Stomach smooth muscle (tissue), 2 donors: ENCODE measurements around the gene ARHGAP15.

Experiments
- H3K27ac ChIP-seq: one replicate; pipeline ENCODE4 v1.7.0; 2013; ENCODE audit warnings: mild to moderate bottlenecking, low read length, inconsistent platforms
- H3K27me3 ChIP-seq, 2 donors: one replicate each; pipeline ENCODE4 v1.7.0; 2013; ENCODE audit warnings: low read length in 2 of 2; ENCODE audit not compliant: insufficient read depth in 2 of 2, control insufficient read depth in 1 of 2
- H3K36me3 ChIP-seq, 2 donors: one replicate each; pipeline ENCODE4 v1.7.0; 2013; ENCODE audit warnings: low read length in 2 of 2; ENCODE audit not compliant: control insufficient read depth in 2 of 2, insufficient read depth in 2 of 2
- H3K4me1 ChIP-seq: one replicate; pipeline ENCODE4 v1.7.0; 2013; ENCODE audit warnings: low read length; ENCODE audit not compliant: control insufficient read depth, insufficient read depth
- H3K4me3 ChIP-seq, 2 donors: one replicate each; pipeline ENCODE4 v1.7.0; 2013; ENCODE audit warnings: low read length in 2 of 2
- H3K9ac ChIP-seq, 2 donors: one replicate each; pipeline ENCODE4 v1.7.0; 2013; ENCODE audit warnings: low read length in 2 of 2, mild to moderate bottlenecking in 1 of 2
- H3K9me3 ChIP-seq, 2 donors: one replicate each; pipeline ENCODE4 v1.7.0; 2013; ENCODE audit warnings: low read length in 2 of 2; ENCODE audit not compliant: control insufficient read depth in 2 of 2
- donor health status: healthy.
- donor health status: Pancreatic carcinoma.

The ARHGAP15 gene

DNA sequence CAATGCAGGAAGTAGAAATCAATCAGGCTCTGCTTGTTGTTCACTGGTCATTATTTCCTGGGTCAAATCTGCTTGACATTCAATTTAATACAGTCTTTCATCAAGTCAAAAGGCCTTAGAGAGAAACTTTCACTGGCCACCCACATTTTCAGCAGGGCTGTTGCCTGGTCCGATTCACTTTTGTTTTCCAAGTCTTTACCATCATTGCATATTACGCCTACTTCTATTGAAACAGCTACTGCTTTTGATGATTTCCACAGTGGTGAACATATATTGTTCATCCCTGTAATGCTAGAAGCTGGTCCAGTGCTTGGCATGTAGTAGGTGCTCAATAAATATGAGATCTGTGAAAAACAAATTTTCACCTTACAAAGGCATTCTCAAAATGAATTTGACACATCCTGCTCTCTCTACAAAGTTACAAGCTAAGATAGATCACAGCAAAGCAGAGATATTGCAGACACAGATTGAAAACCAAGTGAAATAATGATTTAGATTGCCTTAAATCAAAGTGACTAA is 600.1 kb downstream of the ARHGAP15 start:
- no peak overlapping the region for H3K4me3 ChIP-seq
- H3K27me3 ChIP-seq, result no peaks in the 10 kb centered on the region
- no peaks in the 10 kb centered on the region for H3K9me3 ChIP-seq
- H3K4me1 ChIP-seq, result no peaks in the 10 kb centered on the region
- H3K36me3 ChIP-seq, result no peaks in the 10 kb centered on the region
- no peak overlapping the region for H3K27ac ChIP-seq
- no peak overlapping the region for H3K9ac ChIP-seq

DNA sequence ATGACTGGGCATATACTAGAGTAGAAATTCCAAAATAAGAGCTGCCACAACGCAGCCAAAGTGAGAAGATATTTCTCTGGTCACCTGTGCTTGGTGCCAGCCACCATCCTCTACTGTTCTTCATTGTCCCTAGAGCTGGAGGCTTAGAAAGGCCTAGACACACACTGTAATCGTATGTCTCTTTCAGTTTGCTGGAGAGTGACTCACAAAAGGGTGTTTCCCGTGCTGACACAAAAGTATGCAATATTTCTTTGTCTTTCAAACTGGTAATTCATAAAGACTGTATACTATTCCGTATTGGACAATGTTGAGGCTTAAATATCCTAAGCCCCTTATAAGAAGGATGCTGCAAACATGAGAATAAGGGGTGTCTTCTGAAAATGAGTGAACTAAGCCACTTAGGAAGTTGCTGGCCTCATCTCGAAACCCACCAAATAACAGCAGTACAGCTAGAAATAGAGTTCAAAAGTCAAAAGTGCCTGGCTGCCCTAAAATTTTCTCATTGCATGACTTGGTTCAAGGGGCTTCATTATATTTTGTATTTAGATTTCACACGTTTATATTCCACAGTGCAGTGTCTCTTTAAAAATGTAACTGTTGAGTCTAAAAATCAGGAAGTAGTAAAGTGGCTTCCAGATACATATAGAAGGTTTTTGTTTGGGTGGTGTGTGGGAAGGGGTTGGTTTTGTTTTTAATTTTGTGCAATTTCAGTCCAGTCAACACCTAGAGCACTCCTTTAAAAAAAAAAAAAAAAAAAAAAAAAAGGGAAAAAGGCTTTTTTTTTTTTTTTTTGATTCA is 601.1 kb downstream of the ARHGAP15 start:
- Histone ChIP-seq H3K9ac (no peak overlapping the region), H3K4me1 (no peaks in the 10 kb centered on the region), H3K27ac (no peak overlapping the region), H3K4me3 (no peak overlapping the region), H3K27me3 (no peaks in the 10 kb centered on the region), H3K9me3 (no peaks in the 10 kb centered on the region), H3K36me3 (no peaks in the 10 kb centered on the region)

DNA sequence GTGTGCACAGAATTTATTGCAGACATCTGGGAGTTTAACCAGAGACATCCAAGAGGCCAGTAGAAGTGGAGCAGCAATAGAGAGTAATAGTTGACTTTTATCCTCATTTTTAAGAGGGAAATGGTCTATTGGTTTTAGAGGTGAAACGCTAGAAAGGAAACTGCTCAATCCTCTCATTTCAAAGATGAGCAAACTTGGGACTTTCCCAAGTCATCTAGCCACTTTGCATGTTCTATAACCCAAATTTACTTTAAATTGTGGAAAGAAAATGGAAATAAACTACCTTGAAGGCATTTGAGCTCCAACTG is 601.7 kb downstream of the ARHGAP15 start:
- H3K27me3 ChIP-seq, result no peaks in the 10 kb centered on the region
- H3K27ac ChIP-seq, result no peak overlapping the region
- no peaks in the 10 kb centered on the region for H3K4me1 ChIP-seq
- no peaks in the 10 kb centered on the region for H3K36me3 ChIP-seq
- no peaks in the 10 kb centered on the region for H3K9me3 ChIP-seq
- H3K9ac ChIP-seq, result no peak overlapping the region
- H3K4me3 ChIP-seq, result no peak overlapping the region

DNA sequence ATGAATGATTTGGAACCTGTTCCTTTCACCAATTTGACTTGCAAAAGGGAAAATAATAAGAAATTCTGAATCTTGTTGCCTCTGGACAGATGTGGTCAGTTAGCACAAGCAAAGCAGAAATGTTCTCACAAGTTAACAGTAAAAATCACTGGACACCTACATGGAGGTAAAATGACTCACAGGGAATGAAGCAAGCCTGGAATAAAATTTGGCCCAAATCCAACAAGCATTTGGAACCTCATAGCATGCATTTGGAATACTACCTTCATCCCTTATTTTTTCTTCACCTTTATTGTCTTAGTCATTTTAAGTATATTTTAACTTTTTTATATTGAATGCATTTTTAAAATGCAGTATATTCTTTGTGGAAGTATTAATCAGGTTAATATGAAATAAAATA is 602.9 kb downstream of the ARHGAP15 start:
- no peak overlapping the region for H3K4me3 ChIP-seq
- no peak overlapping the region for H3K9ac ChIP-seq
- H3K36me3 ChIP-seq, result no peaks in the 10 kb centered on the region
- no peaks in the 10 kb centered on the region for H3K27me3 ChIP-seq
- H3K27ac ChIP-seq, result no peak overlapping the region
- no peaks in the 10 kb centered on the region for H3K4me1 ChIP-seq
- no peaks in the 10 kb centered on the region for H3K9me3 ChIP-seq

DNA sequence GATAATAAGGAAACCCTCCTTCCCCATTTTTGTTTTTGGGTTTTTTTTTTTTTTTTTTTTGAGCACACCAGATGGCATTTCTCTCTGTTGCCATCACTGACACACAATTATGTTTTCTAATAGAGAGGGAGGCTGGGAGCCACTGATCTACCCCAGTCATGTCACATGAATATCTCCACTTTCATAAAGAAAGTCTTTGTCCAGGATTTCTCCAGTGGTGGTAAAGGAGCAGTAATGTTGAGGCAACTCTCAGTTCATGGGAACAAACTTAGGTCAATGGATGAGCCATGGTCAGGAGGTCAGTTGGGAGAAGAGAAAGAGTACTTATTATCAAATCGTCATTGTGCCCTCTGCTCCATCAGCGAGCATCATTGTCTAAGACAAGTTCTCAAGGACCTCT is 603.7 kb downstream of the ARHGAP15 start:
- Histone ChIP-seq H3K4me1 (no peaks in the 10 kb centered on the region), H3K9ac (no peak overlapping the region), H3K27me3 (no peaks in the 10 kb centered on the region), H3K9me3 (no peaks in the 10 kb centered on the region), H3K4me3 (no peak overlapping the region), H3K36me3 (no peaks in the 10 kb centered on the region), H3K27ac (no peak overlapping the region)

DNA sequence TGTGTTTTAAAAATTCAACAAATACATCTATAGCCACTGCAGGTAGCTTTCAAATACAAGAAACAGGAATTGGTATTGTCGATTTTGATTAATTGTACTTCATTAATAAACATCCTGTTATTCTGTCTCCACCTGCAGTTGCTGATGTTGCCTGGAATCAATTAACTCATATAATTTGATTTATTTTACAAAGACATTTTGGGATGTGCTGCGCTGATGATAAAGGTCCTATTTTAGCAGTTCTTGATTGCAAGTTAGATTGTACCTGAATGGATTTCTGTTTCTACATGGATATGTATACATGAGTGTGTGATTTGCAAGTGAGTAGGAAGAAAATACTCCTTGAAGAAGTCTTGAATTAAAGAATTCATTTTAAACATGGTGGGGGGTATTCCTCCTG is 605.3 kb downstream of the ARHGAP15 start:
- no peaks in the 10 kb centered on the region for H3K36me3 ChIP-seq
- no peak overlapping the region for H3K9ac ChIP-seq
- H3K27ac ChIP-seq, result no peak overlapping the region
- no peaks in the 10 kb centered on the region for H3K4me1 ChIP-seq
- H3K4me3 ChIP-seq, result no peak overlapping the region
- no peaks in the 10 kb centered on the region for H3K9me3 ChIP-seq
- H3K27me3 ChIP-seq, result no peaks in the 10 kb centered on the region

DNA sequence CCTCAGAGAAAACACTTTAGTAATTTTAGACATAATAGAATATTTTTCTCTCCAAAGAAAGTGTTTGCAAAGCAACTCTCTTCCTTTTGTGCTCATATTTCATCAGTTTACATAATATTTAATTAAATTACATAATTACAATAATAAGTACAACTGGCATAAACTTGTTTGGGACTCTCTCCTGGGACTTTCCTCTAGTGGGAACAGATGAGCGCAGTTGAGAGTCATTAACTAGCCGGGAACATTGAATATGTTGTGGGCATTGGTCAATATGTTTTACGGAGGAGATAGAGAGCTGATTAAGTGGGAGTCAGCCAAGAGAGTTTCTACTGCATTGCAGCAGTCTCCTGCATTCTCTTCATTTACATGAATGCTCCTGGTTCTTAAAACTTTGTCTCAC is 607.7 kb downstream of the ARHGAP15 start:
- H3K27ac ChIP-seq, result no peak overlapping the region
- no peak overlapping the region for H3K9ac ChIP-seq
- no peaks in the 10 kb centered on the region for H3K9me3 ChIP-seq
- H3K4me3 ChIP-seq, result no peak overlapping the region
- H3K4me1 ChIP-seq, result no peaks in the 10 kb centered on the region
- no peaks in the 10 kb centered on the region for H3K36me3 ChIP-seq
- no peaks in the 10 kb centered on the region for H3K27me3 ChIP-seq

DNA sequence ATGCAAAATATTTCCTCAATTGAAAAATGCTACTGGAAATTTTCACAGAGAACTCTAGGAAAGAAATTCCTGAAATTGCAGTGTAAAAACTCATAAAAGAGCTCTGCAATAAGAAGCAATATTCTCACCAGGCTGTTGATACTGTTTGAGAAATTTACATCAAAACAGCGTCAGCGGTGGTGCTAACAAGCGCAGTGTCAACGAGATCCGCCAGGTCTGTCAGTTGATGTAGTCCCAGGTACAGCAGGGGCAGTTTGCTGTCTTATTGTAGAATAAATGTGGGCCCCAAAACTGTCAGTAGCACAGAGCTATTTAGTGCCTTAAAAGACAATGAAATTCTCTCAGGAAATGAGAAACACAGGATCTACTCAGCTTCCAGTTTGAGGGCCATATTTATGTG is 611.2 kb downstream of the ARHGAP15 start:
- no peak overlapping the region for H3K27ac ChIP-seq
- H3K27me3 ChIP-seq, result no peaks in the 10 kb centered on the region
- H3K36me3 ChIP-seq, result no peaks in the 10 kb centered on the region
- H3K9ac ChIP-seq, result no peak overlapping the region
- H3K4me1 ChIP-seq, result no peaks in the 10 kb centered on the region
- no peaks in the 10 kb centered on the region for H3K9me3 ChIP-seq
- H3K4me3 ChIP-seq, result no peak overlapping the region

DNA sequence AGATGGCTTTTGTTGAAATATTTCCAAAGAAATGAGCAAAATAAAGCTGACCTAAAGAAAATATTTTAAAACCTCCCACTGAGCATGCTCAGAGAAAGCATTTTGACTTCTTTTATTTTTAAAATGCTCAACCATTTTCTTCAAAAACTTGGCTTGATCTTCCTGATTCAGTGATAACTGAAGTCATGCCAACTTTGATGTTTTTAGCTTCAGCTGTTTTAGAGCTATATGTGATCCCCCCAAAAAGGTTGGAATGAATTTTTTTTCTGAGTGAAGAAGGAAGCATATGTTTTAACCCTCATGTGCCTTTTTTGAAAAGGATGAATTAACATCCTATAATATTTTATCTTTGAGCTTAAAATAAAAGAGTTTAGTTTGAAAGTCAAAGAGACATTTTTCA is 612.0 kb downstream of the ARHGAP15 start:
- Histone ChIP-seq H3K9me3 (no peaks in the 10 kb centered on the region), H3K36me3 (no peaks in the 10 kb centered on the region), H3K4me1 (no peaks in the 10 kb centered on the region), H3K27ac (no peak overlapping the region), H3K4me3 (no peak overlapping the region), H3K27me3 (no peaks in the 10 kb centered on the region), H3K9ac (no peak overlapping the region)

DNA sequence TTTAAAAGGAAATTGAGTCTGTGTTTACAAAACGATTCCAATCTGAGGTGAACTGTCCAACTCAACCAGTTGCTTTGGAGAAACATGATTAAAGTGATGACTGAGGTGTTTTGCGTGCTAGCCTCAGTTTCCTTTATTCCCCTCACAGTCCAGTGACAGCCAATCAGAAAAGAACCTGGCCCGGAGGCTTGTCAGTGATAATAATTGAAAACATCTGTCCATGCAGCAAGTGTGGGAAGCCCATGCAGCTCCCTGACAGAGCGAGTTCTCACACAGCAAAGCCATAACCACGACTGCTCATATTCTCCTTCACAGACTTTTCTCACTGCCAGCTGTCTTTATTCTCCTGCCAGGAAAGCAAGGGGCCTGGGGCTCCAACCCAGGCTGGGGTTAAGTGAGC is 613.4 kb downstream of the ARHGAP15 start:
- Histone ChIP-seq H3K9ac (no peak overlapping the region), H3K27ac (no peak overlapping the region), H3K9me3 (no peaks in the 10 kb centered on the region), H3K4me1 (no peaks in the 10 kb centered on the region), H3K36me3 (no peaks in the 10 kb centered on the region), H3K4me3 (no peak overlapping the region), H3K27me3 (no peaks in the 10 kb centered on the region)

DNA sequence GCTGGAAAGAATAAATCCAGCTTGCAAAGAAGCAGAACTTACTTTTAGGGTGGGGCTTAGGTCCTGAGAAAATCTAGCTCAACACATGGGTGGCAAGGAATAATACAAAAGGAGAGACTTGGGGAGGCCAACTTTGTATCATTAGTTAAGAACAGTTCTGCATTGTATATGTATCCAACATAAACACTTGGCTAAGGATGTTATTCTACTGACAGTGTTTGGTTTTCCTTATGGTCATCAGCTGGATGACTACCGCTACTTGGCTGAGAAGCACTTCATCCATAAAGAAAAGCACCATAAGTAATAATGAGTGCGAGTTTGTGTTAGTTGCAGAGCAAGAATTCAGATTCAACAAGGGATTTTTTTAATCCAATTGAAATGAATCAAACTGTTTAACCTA is 614.9 kb downstream of the ARHGAP15 start:
- H3K27ac ChIP-seq, result no peak overlapping the region
- no peaks in the 10 kb centered on the region for H3K4me1 ChIP-seq
- no peak overlapping the region for H3K9ac ChIP-seq
- H3K4me3 ChIP-seq, result no peak overlapping the region
- H3K27me3 ChIP-seq, result no peaks in the 10 kb centered on the region
- no peaks in the 10 kb centered on the region for H3K9me3 ChIP-seq
- H3K36me3 ChIP-seq, result no peaks in the 10 kb centered on the region
